ENCODE results near the gene TRIM46. TPM values are rescaled to one million over a fixed set of nuclear protein-coding genes. Genes with fewer than 3 reads are reported as not detected.

TRIM46 gene, protein sequence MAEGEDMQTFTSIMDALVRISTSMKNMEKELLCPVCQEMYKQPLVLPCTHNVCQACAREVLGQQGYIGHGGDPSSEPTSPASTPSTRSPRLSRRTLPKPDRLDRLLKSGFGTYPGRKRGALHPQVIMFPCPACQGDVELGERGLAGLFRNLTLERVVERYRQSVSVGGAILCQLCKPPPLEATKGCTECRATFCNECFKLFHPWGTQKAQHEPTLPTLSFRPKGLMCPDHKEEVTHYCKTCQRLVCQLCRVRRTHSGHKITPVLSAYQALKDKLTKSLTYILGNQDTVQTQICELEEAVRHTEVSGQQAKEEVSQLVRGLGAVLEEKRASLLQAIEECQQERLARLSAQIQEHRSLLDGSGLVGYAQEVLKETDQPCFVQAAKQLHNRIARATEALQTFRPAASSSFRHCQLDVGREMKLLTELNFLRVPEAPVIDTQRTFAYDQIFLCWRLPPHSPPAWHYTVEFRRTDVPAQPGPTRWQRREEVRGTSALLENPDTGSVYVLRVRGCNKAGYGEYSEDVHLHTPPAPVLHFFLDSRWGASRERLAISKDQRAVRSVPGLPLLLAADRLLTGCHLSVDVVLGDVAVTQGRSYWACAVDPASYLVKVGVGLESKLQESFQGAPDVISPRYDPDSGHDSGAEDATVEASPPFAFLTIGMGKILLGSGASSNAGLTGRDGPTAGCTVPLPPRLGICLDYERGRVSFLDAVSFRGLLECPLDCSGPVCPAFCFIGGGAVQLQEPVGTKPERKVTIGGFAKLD
- total RNA-seq, result 15.2 and 17.3 TPM in 2 replicates

DNA sequence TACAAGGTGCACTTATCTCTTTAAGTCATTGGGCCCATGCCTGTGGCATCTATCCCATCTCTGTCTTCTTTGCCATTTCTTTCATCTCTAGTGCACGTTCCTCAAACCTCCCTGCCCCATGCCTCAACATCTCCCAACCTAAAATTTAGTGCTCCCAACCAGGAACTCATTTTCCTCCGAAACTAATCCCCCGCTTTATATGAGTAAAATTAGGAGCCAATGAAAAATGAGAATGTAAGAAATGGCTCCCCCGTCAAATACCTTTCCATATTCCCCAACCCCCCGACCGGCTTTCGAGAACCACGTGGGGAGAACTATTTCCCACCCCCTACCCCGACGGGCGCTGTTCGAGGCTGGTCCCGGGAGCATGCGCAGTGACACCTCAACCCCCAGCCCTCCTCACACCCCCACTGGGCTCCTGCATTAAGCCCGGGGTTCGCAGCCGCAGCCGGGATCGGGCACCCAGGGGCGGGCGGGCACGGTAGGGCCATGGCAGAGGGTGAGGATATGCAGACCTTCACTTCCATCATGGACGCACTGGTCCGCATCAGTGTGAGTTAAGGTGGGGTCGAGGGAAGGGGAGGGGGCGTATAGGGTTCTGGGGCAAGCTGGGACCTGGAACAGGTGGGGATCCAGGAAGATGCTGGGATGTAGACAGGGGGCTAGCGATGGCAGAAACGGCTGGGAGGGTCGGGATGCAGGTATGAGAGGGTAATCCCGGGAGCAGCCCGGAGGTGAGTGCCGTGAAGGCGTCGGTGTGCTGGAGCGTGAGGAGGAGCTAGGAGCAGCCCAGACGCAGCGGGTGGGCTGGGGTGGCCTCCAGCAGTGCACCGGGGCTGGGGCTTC lies at the start of gene TRIM46:
Gene TRIM46, plus strand, starts transcription at position 372 of the 846 bp plus-strand sequence. Its CDS starts 118 bp downstream, at position 490.
- intact Hi-C loops (cut with micrococcal nuclease), result loop anchor here (2.0 to 10.0 kb wide), 2 partner anchors 39 to 199 kb away; partner anchors contain the start of genes CKS1B, SHC1 and SLC50A1

DNA sequence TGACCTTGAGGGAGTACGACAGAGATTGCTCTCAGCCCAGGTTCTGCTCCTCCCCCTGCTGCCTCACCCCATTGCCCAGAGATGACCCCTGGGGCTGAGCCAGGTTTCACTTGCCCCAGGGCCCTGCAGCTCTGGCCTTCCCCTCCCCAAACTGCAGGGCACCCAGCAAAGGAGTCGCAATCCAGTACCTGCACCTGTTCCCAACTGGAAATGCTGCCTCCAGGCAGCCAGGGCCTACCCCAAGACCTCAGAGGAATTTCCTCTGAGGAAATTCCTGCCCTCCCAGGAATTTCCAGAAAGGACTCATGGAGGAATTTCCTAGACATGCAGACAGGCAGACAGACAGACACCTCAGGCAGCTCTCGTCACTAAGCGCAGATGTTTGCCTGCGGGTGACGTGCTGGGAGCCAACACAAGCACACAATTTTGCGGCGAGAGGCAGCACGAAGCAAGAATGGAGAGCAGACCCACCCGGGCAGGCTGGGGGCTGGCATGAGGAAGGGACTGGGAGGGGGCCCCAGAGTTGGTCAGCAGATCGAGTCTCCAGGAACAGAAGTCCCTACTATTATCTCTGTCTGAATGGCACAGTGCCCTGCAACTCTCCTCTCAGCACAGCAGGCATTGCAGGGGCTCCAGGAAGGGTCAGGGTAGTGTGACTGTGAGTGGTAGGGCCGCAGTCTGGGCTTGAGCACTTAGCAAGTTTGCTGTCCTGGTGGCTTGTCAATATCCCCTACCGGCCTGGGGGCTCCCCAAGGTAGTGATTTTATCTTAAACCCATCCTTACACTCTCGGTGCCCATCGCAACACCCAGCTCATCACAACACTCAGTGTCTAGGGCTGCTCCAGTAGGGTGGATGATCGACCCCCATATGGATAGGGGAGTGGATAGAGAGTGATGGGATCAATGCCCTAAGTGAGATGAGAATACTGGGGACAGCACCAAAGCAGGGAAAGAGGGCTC lies 48.9 kb upstream of the TRIM46 start:
- intact Hi-C loops (cut with micrococcal nuclease), result loop anchor here (5.0 kb wide), 1 partner anchor 32 kb away; no protein-coding TSS in a partner anchor

DNA sequence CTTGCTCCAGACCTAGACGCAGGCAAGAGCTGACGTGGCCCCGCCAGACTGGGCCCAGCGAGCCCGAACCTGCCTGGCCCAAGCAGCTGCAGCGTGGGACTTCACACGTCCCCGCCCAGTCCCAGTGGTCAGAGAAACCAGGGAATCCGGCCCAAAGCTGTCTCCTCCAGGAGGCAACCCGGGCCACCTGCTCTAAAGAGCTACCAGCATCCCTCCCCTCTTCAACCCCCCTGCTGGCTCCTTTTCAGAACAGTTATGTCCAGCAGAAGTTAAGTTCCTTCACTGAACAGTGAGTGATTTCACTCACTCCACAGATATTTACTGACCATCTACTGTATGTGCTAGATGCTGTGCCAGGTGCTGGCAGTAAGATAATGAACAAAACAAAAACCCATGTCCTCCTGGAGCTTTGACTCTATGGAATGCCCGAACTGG lies 48.1 kb upstream of the TRIM46 start:
- intact Hi-C loops (cut with micrococcal nuclease), result loop anchor here (5.0 kb wide), 1 partner anchor 33 kb away; no protein-coding TSS in a partner anchor

DNA sequence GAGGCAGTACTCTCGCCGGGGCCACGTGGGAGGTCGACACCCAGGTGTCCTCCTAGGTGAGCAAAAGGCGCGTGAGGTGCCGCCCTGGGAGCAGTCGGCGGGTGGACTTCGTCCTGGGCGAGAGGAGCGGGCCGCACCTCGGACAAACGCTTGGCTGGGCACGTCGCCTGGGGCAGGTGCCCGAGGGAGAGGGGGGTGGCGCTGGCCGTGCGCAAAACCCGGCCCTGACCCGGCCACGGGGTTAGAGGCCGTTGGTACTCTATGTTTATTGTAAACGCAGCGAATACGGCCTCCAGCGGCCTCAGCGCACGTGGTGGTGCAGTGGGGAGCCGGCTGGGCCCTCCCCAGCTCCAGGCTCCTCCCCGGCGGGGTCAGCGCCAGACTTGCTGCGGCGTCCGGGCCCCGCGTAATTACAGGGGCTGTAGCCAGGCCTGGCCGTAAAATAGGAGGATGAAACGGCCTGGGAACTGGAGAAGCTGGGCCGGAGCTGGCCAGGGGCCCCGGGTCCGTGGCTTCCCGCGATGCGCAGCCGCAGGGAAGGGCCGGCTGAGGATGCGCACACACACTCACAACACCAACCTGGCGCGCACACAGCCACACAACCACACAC lies 47.6 kb upstream of the TRIM46 start:
- intact Hi-C loops (cut with micrococcal nuclease), result loop anchor here (5.0 kb wide), 1 partner anchor 34 kb away; no protein-coding TSS in a partner anchor

DNA sequence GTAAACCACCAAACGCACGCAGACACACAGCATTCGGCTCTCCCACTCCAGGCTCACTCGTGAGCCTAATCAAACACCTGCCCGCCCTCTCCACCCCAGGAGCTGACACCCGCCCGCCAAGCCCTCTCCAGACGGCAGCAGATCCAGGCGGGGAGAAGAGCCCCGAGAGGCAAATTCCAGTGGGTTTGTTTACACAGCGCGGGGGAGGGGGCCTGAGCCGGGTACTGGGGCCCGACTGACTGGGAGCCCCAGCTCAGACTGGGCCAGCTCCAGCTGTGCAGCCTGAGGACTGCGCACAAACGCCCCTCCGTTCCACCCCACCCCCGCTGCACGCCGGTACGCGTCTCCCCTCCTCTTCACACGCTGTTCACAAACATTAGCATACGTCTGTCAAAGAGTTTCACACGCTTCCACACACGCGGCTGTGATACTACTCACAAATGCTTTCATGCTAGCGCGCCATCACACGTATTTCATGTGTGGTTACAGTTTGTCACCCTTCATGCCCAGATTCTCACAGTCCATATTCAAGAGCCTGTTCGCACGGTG lies 47.0 kb upstream of the TRIM46 start:
- intact Hi-C loops (cut with micrococcal nuclease), result loop anchor here (5.0 kb wide), 1 partner anchor 34 kb away; no protein-coding TSS in a partner anchor

DNA sequence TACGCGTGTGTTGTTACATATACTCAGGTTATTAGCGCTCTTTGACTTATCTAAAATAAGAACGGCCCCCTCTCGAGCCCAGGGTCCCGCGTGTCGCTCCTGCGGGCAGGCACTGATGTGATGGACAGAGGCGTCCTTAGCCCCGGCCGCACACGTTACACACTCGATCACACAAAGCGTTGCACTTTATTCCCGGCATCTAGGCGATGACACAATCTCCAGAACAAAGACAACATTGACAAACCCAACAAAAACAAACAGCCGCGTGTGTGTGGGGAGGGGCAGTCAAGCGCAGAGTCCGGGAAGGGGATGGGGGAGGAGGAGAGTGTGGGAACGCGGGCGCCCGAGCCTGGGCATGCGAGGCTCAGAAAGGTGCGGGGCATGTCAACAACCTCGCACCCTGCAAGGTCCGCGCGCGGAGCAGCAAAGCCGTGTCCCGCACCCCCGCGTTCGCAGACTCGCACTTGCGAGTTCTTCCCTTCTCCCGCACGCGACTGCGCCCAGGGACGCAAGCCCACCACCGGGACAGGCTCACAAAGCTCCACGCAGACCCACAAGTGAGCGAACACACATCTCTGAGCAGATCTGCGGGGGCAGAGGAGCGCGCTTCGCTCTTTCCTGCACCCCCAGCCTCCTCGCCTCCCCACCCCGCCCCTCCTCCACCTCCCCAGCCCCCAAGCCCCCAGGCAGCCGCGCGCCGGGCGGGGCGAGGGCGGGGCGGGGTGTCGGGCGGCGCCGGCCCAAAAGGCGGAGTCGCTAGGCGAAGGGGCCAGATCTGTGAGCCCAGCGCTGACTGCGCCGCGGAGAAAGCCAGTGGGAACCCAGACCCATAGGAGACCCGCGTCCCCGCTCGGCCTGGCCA lies 46.3 kb upstream of the TRIM46 start, which contains the start of gene EFNA1:
Gene EFNA1, plus strand, starts transcription at position 772 of the 862 bp plus-strand sequence. CDS start 102 bp downstream, outside the sequence.
- intact Hi-C loops (cut with micrococcal nuclease), result loop anchor here (5.0 kb wide), 1 partner anchor 35 kb away; no protein-coding TSS in a partner anchor

DNA sequence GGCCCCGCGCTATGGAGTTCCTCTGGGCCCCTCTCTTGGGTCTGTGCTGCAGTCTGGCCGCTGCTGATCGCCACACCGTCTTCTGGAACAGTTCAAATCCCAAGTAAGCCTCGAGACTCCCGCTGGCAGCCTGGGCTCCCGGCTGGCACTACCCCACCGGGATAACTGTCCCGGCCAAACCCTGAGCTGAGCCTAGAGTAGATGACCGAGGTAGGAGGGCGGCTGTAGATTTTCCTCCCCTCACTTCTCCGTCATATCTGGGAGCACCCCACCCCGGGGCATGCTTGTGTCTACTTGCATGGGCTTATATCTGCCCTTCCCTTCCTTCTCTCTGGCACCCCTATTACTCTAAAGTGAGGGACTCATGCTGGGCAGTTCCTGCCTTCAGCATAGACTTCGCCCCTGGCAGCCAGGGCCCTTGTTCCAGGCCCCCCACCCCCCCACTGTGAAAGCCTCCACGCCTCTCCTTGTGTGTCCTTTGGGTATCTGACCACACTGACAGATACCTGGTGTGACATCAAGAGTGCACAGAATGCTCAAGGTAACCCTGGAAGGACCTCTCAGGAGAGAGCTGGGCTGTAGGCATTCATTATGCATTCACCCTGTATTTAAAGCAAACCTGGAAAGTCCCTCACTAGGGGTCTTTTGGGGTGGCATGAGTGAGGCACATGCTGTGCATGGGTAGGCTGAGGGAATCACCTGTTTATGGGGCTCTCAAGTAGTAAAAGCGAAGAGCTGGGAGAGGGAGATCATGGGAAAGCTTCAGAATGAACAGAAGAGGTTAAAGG lies 45.5 kb upstream of the TRIM46 start:
- intact Hi-C loops (cut with micrococcal nuclease), result loop anchor here (5.0 kb wide), 1 partner anchor 36 kb away; no protein-coding TSS in a partner anchor

DNA sequence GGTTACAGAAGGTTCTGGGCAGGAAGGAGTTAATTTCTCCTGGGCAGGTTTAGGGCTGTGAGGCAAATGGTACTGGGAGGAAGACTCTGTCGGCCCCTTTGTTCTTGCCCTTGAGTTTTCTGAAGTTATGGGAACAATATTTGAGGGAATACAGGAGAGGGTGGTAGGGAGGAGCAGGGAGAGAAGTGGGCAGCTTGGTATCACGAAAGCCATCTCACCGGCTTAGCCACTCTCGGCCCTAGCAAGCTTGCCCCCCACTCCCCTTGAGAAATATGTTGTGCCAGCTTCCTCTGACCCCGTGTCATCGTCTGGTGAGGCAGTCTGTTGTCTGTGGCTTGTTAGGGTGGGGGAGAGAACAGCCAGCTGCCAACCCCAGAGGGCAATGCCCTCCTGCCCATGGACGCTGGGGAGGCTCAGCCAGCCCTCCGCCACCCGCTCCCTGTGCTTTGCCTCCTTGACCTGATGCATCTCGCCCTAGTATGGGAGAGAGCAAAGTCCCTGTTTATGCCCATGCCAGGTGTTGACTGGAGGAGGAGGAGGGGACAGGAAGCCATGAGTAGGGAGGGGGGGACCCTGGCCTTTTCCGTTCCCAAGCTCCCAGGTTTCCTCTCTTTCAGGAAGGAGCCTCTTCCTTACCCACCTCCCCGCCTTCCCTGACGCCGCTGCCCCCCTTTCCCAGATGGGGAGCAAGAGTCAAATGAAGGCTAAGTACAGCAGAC lies 44.7 kb upstream of the TRIM46 start:
- intact Hi-C loops (cut with micrococcal nuclease), result loop anchor here (5.0 kb wide), 1 partner anchor 37 kb away; no protein-coding TSS in a partner anchor

DNA sequence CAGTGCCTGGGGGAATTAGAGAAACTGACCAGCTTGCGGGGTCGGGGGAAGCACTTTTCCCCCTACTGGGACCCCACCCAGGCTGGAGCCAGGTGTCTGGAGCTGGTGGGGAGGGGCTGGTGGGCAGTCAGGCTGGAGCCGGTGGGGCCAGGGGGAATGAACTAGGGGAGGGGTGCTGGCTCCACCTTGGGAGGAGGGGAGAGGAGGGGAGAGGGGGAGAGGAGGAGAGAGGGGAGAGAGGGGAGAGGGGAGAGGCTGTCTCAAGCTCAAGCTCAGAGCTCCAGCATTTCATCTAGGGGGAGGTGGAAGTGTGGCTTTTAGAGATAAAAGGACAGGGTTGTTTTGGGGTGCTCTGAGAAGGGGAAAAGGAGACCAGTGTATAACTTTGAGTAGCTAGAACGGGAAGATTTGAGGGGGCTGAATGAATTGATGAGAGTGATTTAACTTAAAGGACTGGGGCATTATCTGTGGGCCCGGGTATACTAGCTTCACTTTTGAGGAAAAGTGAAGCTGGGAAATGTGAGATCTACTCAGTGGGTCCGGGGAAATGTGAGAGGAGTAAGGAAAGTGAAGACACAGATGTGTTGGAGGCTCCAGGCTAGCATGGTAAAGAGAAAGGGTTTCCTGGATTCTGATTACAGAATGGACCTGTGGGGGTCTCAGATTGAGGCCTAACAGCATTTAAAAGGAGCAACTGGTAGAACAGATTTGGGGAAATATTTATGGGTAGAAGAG lies 43.2 kb upstream of the TRIM46 start:
- intact Hi-C loops (cut with micrococcal nuclease), result no loop called here

DNA sequence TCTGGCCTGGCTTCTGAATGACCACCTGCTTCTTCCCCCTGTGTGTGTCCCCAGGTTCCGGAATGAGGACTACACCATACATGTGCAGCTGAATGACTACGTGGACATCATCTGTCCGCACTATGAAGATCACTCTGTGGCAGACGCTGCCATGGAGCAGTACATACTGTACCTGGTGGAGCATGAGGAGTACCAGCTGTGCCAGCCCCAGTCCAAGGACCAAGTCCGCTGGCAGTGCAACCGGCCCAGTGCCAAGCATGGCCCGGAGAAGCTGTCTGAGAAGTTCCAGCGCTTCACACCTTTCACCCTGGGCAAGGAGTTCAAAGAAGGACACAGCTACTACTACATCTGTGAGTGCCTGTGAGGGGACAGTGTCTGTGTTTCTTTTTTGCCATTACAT lies 42.4 kb upstream of the TRIM46 start:
- intact Hi-C loops (cut with micrococcal nuclease), result no loop called here

DNA sequence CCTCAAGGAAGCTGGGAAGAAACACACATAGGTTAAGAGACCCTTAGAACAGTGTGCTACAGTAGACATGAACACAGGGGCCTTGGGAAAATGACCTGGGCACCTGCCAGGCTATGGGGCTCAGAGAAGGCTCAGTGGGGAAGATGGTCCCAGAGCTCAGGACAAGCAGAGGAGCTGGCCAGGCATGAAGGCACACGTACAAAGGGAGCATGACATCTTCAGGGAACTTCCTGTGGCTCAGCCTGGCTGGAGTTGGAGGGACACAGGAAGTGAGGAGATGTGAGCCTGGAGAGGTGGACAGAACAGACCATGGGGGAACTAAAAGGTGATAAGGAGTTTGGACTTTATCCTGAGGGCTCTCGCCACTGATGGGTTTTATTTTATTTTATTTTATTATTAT lies 41.8 kb upstream of the TRIM46 start:
- intact Hi-C loops (cut with micrococcal nuclease), result no loop called here

DNA sequence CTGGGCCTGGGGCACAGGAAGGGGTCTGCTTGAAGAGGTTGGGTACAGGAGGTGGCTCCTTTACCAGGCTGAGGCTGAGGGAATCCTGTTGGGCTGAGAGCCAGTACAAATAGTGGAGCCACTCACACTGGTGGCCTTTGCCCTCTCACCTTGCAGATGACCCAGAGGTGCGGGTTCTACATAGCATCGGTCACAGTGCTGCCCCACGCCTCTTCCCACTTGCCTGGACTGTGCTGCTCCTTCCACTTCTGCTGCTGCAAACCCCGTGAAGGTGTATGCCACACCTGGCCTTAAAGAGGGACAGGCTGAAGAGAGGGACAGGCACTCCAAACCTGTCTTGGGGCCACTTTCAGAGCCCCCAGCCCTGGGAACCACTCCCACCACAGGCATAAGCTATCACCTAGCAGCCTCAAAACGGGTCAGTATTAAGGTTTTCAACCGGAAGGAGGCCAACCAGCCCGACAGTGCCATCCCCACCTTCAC lies 39.8 kb upstream of the TRIM46 start:
- intact Hi-C loops (cut with micrococcal nuclease), result loop anchor here (2.0 kb wide), 2 partner anchors 39 to 49 kb away; partner anchors contain the start of genes KRTCAP2 and TRIM46

DNA sequence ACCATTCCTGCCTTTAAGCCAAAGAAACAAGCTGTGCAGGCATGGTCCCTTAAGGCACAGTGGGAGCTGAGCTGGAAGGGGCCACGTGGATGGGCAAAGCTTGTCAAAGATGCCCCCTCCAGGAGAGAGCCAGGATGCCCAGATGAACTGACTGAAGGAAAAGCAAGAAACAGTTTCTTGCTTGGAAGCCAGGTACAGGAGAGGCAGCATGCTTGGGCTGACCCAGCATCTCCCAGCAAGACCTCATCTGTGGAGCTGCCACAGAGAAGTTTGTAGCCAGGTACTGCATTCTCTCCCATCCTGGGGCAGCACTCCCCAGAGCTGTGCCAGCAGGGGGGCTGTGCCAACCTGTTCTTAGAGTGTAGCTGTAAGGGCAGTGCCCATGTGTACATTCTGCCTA lies 39.3 kb upstream of the TRIM46 start:
- intact Hi-C loops (cut with micrococcal nuclease), result loop anchor here (2.0 kb wide), 2 partner anchors 38 to 50 kb away; partner anchors contain the start of genes KRTCAP2 and TRIM46

DNA sequence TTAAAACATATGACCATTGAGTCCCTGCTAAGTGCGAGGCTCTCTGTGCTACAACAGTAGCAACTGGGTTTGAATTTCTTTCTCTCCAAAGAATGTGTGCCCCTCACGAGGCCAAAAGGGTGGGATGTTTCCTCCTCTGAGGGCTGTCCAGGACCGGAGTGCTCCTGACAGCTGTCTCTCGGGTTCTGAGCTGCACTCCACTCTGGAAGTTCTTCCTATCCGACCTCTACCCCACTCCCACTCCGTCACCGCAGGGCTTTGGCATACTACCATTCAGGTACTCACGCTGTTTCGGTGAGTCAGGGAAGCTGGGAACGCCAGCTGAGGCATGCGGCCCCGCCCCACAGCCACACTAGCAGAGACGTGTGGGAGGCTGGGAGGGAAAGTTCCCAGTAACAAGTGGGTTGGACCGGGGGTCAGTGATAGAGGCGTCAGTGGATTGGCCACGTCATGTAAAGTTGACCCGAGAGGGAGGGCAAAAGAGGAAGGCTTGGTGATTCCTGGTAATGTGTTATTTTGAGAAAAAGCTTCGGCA lies 38.7 kb upstream of the TRIM46 start:
- intact Hi-C loops (cut with micrococcal nuclease), result loop anchor here (1.0 to 2.0 kb wide), 3 partner anchors 38 to 72 kb away; partner anchors contain the start of genes EFNA4, KRTCAP2 and TRIM46

All from T-helper 2 cell treated with Interferon-gamma antibody and Interleukin-4, amounts not matched to agents 100 ng/mL and 5 ng/mL, for 36 hours (primary cell).